HL-60 (cell line): ENCODE results near the gene RELN.

Experiments used
- CTCF ChIP-seq: IDR thresholded peaks from one replicate; pipeline ENCODE4 v1.5.1; 2011; ENCODE audit warnings: low read length, control low read depth, inconsistent platforms; ENCODE audit not compliant: insufficient read depth
- POLR2AphosphoS5 ChIP-seq: IDR thresholded peaks from 2 replicates; pipeline ENCODE4 v1.6.1; 2012; ENCODE audit warnings: low read depth

- TF ChIP-seq CTCF (no peak), POLR2AphosphoS5 (no peak)
These were observed 461.3 kb downstream of the RELN start for GRCh38 chr7:103528152-103528551.
